B cell (primary cell): ENCODE measurements around the gene SKAP1.

ENCODE experiments used
- CTCF ChIP-seq: fragments of 200-600 bp; IDR thresholded peaks from one replicate; pipeline ENCODE4 v1.8.0; 2022; ENCODE audit warnings: antibody characterized with exemption, mild to moderate bottlenecking
- EZH2 ChIP-seq: IDR thresholded peaks from 2 replicates; pipeline ENCODE4 v1.6.1; 2012; ENCODE audit warnings: borderline replicate concordance, low read depth, mild to moderate bottlenecking, moderate library complexity, low read length; ENCODE audit not compliant: insufficient read depth, poor library complexity, severe bottlenecking

- no peak for TF ChIP-seq CTCF
- no peak for TF ChIP-seq EZH2
These were observed 132.2 kb downstream of the SKAP1 start for GRCh38 chr17:48297825-48298224.
